HG03469 (cell line): Measurements from ENCODE around the gene ITGB3BP.
"Not testable (repeated sequence)": the region's sequence is repeated elsewhere in the genome, so short reads cannot be mapped to it uniquely, and the experiment has no call there.

Source experiments
- ATAC-seq: cut with Tn5 transposase; IDR thresholded peaks from one replicate; pipeline ENCODE4 v1.9.1; 2021; ENCODE audit warnings: mild to moderate bottlenecking, moderate library complexity, moderate number of reproducible peaks; ENCODE audit not compliant: unreplicated experiment

The ITGB3BP gene

DNA sequence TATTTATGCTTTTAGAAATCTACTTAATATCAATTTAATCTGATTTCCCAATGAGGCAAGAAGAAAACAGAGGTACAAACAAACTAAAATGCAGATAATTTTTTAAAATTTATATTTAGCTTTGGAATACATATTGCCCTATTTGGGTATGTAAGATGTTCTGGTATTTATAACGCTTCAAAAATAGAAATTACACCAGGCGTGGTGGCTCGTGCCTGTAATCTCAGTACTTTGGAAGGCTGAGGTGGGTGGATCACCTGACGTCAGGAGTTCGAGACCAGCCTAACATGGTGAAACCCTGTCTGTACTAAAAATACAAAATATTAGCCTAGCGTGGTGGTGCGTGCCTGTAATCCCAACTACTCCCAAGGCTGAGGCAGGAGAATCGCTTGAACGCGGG lies 13.3 kb downstream of the ITGB3BP start:
- ATAC-seq: no peak

DNA sequence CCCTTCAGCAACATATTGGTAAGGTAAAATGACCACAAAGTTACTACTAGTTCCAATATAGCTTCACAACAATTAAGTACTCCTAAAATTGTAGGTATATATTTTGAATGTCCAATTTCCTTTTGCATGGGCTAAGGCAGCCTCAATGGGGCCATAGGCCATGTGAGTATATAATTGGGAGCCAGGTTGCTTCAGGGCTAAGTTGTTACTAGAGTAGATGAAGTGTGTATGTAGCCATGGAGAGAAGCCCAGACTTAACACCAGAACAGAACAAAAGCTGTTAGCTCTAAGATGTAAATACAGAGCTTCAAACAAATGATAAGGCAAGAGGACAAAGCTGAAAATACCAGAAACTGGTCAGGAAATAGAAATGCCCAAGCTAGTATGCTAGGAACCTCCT lies 16.2 kb downstream of the ITGB3BP start:
- no peak for ATAC-seq

DNA sequence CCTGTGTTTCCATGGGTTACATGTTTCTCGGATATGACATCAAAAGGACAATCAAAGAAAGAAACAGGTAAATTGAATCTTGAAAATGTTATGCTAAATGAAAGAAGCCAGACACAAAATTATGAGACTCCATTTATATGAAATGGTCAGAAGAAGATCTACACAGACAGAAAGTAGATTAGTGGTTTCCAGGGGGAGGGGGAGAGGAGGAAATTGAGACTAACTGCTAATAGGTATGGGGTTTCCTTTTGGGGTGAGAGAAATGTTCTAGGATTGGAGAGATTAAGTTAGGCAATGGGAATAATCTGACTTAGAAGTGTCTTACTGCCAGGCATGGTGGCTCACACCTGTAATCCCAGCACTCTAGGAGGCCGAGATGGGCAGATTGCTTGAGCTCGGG lies 21.8 kb downstream of the ITGB3BP start:
- ATAC-seq: no peak

DNA sequence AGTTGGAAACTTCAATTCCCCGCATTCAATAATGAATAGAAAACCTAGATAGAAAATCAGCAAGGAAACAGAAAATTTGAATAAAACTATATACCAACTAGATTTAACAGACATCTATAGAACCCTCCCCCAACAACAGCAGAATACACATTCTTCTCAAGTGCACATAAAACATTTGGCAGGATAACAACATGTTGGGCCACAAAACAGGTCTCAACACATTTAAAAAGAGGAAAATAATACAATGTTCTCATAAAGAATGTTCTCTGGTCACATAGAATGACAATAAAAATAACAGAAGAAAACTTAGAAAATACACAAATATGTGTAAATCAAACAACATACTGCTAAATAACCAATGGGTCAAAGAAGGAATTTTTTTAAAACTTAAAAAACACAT lies 24.9 kb downstream of the ITGB3BP start:
- ATAC-seq: no peak

DNA sequence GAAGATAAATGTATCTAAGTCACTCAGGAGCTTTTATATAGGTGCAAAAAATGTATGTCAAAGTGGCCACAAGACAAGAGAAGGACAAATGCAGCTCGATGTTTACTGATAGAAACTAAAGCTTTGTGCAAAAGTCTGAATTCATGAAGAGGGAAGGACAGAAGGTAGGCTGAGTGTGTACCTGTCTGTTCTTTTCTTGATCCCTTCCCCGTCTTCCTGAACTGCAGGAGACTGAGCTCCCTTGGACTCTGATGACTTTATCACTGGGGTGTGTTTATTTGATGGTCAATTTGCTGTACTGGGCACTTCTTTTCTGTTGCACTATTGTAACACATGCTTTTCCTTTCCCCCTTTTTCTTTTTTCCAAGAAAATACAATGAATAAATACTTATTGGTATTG lies 25.4 kb downstream of the ITGB3BP start:
- no peak for ATAC-seq

DNA sequence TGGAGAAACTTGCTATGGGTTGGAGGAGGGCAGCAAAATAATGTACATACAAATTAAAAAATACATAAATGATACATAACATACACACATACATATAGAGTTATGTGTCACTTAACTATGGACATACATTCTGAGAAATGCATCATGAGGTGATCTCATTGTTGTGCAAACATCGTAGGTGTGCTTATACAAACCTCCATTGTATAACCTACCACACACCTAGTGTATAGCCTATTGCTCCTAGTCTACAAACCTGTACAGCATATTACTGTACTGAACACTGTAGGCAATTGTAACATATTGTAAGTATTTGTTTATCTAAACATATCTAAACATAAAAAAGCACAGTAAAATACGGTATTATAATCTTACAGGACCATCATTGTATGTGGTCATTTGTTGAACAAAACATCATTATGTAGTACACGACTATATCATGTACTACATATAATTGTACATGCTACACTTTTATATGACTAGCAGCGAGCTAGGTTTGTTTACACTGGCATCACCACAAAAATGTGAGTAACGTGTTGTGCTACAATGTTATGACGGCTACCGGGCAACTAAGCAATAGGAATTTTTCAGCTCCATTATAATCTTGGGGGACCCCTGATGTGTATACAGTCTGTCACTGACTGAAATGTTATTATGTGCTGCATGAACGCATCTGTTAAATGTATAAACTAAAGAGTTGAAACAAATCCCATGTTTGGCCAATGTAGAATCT lies 35.5 kb downstream of the ITGB3BP start:
- ATAC-seq: no peak

DNA sequence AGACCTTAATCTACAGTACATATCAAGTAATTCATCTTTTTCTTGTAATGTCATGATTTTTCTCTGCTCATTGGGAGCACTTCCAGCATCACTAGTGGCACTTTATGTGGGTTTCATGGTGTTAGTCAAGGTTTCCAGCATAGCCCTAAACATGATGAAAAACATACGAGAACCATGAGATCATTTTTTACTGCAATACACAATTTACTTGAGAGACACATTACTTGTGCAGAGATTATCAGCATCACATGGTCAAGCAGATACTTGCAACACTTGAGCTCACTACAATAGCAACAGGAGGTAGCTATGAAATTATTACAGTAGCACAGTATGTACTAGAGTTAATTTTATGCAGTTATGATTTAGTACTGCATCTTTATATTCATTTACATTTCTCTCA lies 36.4 kb downstream of the ITGB3BP start:
- ATAC-seq: no peak

DNA sequence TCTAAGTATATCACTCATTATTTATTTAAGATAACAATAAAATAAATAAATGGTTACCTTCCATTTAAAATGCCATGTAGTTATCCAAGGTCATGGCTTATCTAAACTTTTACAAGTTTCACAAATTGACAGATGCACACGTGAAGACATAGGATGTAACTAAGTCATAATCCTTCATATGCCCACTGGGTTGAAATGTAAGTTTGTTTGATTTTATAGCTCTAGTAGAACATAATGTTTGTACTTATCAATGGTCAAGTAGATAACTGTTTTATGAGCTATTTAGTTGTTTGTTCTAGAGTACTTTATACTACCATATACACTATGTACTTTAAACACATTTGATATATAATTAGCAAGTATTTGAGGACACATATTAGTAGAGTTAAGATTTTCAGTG lies 43.0 kb downstream of the ITGB3BP start:
- no peak for ATAC-seq

DNA sequence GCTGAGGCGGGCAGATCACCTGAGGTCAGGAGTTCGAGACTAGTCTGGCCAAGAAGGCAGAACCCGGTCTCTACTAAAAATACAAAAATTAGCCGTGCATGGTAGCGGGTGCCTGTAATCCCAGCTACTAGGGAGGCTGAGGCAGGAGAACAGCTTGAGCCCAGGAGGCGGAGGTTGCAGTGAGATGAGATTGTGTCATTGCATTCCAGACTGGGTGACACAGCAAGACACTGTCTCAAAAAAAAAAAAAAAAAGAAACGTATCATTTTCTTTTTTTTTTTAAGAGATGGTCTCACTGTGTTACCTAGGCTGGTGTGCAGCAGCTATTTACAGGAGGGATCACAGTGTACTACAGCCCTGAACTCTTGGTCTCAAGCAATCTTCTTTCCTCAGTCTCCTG lies 47.3 kb downstream of the ITGB3BP start:
- ATAC-seq: no peak

DNA sequence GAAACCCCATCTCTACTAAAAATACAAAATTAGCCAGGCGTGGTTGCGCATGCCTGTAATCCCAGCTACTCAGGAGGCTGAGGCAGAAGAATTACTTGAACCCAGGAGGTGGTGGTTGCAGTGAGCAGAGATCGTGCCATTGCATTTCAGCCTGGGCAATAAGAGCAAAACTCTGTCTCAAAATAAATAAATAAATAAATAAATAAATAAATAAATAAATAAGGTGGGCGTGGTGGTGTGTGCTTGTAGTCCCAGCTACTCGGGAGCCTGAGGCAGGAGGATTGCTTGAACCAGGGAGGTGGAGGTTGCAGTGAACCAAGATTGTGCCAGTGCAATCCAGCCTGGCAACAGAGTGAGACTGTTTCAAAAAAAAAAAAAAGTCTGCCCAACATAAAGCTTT lies 54.3 kb downstream of the ITGB3BP start:
- ATAC-seq: not testable (repeated sequence)

DNA sequence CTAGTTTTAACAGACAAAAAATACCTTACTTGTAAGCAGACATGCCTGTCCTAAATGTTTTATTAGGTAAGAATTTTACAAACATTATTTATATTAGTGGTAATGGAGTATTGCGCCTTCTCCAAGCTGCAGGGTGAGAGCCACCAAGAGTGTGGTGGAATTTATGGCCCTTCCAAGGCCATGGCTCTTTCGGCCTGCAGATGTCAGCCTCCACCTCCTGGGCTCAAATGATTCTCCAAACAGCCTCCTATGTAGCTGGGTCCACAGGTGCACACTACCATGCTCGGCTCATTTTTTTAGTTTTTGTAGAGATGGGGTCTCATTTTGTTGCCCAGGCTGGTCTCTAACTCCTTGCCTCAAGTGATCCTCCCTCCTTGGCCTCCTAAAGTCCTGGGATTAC lies 56.3 kb downstream of the ITGB3BP start:
- ATAC-seq: no peak

DNA sequence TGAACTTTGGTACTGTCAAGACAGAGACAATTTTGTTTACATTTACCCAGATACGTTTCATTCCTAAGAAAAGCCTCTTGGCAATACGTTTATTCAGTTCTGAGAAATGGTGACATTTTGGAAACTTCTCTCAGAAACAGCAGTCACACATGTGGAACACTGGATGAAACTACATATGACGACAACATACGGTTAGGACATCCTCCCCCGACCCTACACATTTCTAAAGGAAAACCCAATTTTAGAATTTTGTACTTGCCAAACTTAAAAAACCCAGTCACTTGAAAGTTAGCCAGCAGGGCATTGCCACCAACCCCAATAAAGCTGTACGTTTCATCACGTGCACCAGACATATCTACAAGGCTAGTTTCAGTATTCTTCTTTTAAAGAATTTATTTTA lies 56.8 kb downstream of the ITGB3BP start:
- no peak for ATAC-seq

DNA sequence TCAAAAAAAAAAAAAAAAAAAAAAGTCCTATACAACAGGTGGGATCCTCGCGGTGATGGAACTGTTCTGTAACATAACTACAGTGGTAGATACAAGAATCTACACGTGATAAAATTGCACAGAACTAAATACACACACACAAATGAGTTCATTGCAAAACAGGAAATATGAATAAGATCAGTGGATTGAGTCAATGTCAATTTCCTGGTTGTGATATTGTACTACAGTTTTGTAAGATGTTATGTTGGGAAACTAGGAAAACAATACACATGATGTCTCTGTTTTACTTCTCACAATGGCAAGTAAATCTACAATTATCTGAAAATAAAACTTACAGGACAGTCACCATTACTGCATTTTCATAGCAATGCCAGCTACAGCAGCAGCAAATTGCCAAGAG lies 59.8 kb downstream of the ITGB3BP start:
- no peak for ATAC-seq

DNA sequence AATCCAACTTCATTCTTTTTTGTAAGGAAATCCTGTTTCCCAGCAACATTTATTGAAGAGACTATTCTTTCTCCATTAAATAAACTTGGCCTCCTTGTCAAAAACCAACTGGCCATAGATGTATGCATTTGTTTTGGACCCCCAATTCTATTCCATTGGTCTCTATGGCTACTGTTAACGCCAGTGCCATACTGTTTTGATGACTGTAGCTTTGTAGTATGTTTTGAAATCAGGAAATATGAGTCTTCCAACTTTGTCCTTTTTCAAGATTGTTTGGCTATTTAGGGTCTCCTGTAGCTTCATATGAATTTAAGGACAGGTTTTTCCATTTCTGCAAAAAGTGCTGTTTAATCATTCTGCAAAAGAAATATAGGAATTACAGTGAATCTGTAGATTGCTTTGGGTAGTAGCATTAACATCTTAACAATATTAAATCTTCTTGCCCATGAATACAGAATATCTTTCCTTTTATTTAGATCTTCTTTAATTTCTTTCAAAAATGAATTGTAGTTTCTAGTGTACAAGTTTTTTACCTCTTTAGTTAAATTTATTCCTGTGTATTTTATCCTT lies 61.3 kb downstream of the ITGB3BP start:
- ATAC-seq: no peak

DNA sequence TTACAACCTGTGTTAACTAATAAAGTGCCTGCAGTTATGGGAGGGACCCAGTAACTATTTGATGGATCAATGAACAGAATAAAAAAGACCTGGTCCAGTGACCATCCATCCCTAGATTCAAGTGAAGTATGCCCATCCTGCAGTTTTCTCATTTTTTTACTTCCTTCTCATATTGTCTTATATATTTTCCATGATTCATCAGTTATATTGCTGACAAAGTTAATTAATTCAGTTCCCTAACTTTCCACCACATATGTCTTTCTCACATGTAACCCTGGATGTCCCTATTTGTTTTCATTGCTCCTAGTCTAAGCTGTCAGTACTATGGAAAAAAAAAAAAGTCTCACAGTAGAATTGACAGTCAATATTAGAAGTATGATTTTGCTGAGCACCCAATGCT lies 64.3 kb downstream of the ITGB3BP start:
- no peak for ATAC-seq

DNA sequence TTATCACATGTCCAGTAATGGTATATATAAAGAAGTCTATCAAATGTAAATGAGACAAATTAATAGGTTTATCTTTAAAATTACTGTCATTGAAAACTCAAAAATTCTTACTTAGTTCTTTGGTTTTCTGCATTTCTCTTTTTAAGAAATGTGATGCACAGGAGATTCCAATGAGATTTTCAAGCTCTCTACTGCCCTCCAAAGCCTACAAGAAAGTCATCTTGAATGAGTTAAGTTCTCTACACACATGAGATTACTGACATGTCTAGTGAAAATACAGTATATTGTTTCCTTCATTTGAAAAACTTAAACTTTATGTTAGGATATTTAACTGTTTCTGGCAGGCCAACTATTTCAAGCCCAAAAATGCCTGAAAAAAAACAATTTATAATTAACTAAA lies 68.8 kb downstream of the ITGB3BP start:
- no peak for ATAC-seq

DNA sequence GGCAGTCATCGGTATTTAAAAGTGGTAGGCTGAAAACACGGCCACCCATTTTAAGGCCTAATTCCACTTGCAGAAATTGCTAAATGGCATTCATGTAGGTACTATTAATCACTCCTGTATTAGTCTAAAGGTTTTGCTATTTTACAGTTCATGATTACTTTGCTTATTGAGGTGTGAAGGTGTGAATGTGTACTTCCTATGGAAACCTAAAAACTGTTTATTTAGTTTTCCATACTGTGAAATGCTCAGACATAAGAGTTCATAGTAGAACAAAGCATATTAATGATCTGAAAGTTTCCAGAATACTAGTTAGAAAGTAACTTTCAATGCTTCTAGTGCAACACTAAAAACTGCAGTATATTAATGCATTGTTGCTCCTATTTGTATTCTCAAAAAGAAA lies 69.8 kb downstream of the ITGB3BP start:
- no peak for ATAC-seq

DNA sequence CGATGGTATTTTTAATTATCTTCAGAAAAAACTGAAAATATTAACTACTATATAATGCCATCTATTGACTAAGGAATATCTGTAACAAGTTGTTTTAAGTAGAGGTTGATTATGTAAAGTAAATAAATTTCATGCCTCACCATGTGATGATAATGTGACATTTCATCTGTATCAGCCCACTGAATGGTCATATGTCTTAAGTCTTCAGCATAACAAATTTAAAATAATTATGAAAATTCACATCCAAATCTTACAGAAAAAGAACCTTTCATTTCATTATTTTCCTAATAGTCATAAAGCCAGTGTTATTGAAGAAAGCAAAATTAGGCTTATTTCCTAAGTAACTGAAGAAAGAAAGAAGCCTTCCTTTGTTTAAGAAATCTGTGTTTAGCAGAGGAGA lies 72.6 kb downstream of the ITGB3BP start:
- no peak for ATAC-seq

DNA sequence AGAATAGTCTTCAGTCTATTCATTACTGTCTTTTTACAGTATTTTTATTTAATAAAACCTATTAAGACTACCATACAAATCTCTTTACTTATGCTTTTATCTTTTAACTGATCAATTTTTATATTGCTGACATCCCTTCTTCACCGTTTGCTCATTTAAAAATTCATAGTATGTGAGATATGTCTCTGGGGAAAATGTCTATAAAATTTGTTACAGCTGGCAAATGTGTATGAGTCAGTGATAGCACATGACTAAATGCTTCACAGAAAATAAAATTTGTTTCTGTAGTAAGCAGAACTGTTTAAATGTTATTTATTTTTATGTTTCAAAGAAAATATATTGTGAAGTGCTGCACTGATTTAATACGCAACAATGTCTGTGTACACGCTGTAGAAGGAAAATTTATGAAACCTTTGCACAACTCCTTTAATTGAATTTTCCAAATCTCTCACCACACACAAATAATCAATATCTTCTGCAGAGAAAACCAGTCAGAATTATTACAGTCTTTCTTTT lies 74.2 kb downstream of the ITGB3BP start:
- no peak for ATAC-seq

DNA sequence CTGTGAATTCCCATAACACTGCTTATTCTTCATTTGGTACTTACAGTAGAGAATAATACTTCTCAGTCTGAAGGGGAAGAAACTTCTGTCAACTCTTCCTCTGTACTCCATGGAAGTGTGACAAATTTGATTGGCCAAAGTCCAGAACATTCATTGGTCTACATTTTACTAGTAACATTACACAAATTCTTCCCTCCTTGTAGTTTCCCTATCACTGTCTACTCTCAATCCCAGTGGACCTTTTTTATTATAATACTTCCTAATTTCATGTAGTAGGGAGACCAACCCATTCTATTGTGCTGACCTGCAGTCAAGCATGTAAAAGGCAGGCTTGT lies 80.9 kb downstream of the ITGB3BP start:
- no peak for ATAC-seq

DNA sequence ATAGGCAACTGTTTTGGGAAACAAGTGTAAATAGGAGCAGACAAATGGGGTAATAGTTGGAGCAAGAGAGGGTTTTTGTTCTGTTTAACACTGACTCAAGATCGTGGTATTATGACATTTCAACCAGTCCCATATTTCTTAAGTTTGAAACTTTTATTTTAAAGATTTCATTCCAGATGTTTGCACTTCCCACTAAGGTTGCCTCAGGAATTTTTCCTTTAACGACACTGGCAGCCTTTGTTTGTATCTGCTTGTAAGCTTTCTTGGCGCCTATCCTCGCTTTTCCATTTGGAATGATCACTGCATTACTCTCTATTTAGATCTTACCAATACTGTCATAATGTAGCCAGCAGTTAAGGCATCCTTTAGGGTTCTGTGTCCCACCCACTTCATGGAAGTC lies 87.9 kb downstream of the ITGB3BP start:
- ATAC-seq: no peak

DNA sequence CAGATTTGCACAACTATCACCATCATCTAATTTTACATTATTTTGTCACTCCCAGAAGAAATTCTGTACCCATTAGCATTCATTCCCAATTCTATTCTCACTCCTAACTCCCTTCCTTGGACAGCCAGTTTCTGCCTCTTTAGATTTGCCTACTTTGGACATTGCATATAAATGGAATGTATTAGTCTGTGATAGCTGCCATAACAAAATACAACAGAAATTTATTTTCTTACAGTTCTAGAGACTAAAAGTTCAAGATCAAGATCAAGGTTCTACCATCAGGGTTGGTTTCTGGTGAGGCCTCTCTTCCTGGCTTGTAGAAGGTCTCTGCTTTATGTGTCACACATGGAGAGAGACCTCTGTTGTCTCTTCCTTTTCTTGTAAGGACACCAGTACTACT lies 93.7 kb downstream of the ITGB3BP start:
- no peak for ATAC-seq

DNA sequence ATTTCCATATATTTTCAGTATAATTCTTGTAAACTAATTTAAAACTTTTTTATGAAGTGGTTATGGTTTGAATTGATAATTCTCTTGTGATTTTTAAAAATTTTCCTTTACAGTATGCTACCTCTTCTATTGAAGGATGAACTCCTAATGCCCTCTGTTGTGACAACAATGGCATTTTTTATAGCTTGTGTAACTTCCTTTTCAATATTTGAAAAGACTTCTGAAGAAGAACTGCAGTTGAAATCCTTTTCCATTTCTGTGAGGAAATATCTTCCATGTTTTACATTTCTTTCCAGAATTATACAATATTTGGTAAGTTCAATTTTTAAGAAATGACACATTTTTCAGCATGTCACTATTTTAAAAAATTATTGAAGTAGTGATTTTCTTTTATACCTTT lies 94.2 kb downstream of the ITGB3BP start:
- ATAC-seq: no peak
